Left ventricle myocardium inferior (tissue), 1 donor: ENCODE measurements around the gene VAV2. TPM values are rescaled to one million over a fixed set of nuclear protein-coding genes. Genes with fewer than 3 reads are reported as not detected.

Source experiments
- DNase-seq: peaks from one replicate; pipeline ENCODE4 v3.0.0-alpha.2; 2020
- H3K27ac ChIP-seq: fragments of 200-600 bp; replicated peaks from 2 replicates; pipeline ENCODE4 v1.8.0; 2021
- H3K27me3 ChIP-seq: fragments of 200-600 bp; 2 replicates; pipeline ENCODE4 v1.8.0; 2021; ENCODE audit warnings: low read depth
- H3K36me3 ChIP-seq: fragments of 200-600 bp; 2 replicates; pipeline ENCODE4 v1.8.0; 2021
- H3K4me1 ChIP-seq: fragments of 200-600 bp; 2 replicates; pipeline ENCODE4 v1.8.0; 2021
- H3K4me3 ChIP-seq: fragments of 200-600 bp; 2 replicates; pipeline ENCODE4 v1.8.0; 2021; ENCODE audit warnings: mild to moderate bottlenecking, moderate library complexity
- H3K9me3 ChIP-seq: fragments of 200-600 bp; replicated peaks from 2 replicates; pipeline ENCODE4 v1.8.0; 2021
- CTCF ChIP-seq: fragments of 200-600 bp; IDR thresholded peaks from 2 replicates; pipeline ENCODE4 v1.8.0; 2021; ENCODE audit warnings: antibody characterized with exemption, mild to moderate bottlenecking, borderline replicate concordance
- intact Hi-C: fragments of 100-400 bp; cut with micrococcal nuclease; formaldehyde crosslinking; loops from one replicate; pipeline ENCODE4 v1.11.0; 2022
- total RNA-seq: library from RNA; stranded (reverse); fragmentation: NEBNext Ultra II Directional; extraction: Animal tissue kit (Norgen Biotek cat#: 25700); gene quantifications from one replicate; pipeline ENCODE4 v1.2.1, GENCODE V29; 2021
- donor health status: DM: no; HTN: yes; CAD: no; lungs with severe emphysema.

The VAV2 gene
- total RNA-seq, 1 donor from 2014 or later, result 4.1 TPM

DNA sequence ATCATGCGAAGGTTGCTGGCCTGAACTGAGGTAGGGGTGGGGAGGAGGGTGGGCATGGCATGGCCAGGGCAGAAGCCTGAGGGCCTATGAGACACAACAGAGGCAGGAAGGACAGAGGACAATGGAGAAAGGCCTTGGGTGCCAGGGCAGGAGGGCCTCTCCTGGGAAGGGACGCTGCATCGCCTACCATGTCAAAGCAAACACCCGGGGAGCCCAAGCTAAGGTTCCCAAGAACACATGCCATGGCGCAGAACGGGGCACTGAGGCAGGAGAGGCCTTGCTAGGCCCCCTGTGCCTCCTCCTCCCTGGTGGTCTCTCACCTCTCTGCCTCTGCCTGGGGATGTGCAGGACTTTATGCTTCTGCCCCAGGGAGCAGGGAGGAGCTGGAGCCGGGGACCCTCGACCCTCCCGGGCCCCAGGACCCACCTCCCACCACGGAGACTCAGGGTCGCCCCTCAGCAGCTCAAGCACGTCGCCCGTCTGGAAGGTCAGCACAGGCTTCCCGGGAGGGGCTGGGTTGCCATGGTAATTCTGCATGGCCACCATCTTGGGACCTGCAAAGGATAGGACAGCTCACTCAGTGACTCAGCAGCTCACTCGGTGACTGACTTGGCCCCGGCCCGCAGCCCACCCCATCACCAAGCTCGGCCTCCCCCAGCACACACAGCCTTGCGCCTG, 213.6 kb downstream of the VAV2 start:
- Histone ChIP-seq H3K4me3 (no peak overlapping the region), H3K27me3 (no peaks in the 10 kb centered on the region), H3K9me3 (peaks cover 7% of the 10 kb centered on the region), H3K4me1 (peaks cover 9% of the 10 kb centered on the region), H3K27ac (no peak overlapping the region), H3K36me3 (peaks cover 39% of the 10 kb centered on the region)
- TF ChIP-seq CTCF, result no peak
- intact Hi-C loops, result no loop called here
- DNase-seq, result no peak

GRCh38 chr9:133777871-133778270, 214.3 kb downstream of the VAV2 start:
- Histone ChIP-seq H3K36me3 (peaks cover 42% of the 10 kb centered on the region), H3K4me3 (no peak overlapping the region), H3K9me3 (peaks cover 7% of the 10 kb centered on the region), H3K4me1 (peaks cover 9% of the 10 kb centered on the region), H3K27ac (no peak overlapping the region), H3K27me3 (no peaks in the 10 kb centered on the region)
- intact Hi-C loops, result no loop called here
- TF ChIP-seq CTCF, result no peak
- no peak for DNase-seq

GRCh38 chr9:133777068-133777791, 214.9 kb downstream of the VAV2 start:
- TF ChIP-seq CTCF, result no peak
- intact Hi-C loops, result no loop called here
- Histone ChIP-seq H3K27ac (no peak overlapping the region), H3K9me3 (peaks cover 7% of the 10 kb centered on the region), H3K4me1 (peaks cover 9% of the 10 kb centered on the region), H3K4me3 (no peak overlapping the region), H3K27me3 (no peaks in the 10 kb centered on the region), H3K36me3 (peaks cover 44% of the 10 kb centered on the region)
- DNase-seq, result peak; percentile 14

DNA sequence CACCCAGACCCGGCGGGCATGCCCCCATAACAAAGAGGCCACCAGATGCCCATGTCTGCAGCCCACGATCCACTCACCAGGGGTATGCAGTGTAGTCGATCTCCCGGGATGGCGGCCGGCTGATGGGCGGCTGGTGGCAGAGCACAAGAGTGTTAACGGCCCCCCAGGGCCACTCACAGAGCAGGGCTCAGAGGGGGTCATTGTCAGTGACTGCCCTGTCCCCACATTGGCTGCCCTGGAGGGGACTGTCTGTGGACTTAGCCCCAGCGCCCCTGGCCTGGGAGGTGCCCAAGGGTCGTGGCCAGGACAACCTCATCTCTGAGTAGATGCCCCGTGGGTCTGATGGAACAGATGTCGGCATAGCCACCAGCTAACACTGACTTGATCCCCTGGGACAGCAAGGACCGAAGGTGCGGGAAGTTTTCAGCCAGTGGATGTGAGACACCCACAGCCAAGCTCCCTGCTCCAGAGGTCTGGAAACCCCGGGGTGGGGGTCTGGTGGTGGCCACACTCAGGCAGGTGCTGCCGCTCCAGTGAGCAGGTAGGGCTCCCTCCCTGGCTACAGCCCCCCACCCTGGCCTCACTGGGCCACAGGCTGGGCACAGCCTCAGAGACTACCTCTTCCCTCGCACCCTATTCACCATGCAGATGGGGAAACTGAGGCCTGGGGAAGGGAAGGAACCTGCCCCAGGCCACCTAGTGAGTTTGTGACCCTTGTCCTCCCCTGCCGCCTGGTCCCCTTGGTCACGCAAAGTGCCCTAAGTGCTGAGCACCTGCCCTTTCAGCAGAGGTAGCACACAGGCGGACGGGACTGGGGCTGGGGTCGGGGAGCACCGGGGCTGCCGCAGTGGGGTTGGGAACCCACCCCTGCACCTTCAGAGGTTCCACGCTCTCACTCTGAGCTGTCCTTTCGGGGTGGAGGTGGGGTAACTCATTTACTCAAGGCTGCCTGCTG, 215.9 kb downstream of the VAV2 start:
- H3K36me3 ChIP-seq, result peaks cover 52% of the 10 kb centered on the region
- H3K27ac ChIP-seq, result no peak overlapping the region
- DNase-seq, result peak; percentile 15
- intact Hi-C loops, result no loop called here
- H3K27me3 ChIP-seq, result no peaks in the 10 kb centered on the region
- no peak overlapping the region for H3K4me3 ChIP-seq
- no peak for TF ChIP-seq CTCF
- H3K4me1 ChIP-seq, result peaks cover 9% of the 10 kb centered on the region
- H3K9me3 ChIP-seq, result peaks cover 7% of the 10 kb centered on the region

DNA sequence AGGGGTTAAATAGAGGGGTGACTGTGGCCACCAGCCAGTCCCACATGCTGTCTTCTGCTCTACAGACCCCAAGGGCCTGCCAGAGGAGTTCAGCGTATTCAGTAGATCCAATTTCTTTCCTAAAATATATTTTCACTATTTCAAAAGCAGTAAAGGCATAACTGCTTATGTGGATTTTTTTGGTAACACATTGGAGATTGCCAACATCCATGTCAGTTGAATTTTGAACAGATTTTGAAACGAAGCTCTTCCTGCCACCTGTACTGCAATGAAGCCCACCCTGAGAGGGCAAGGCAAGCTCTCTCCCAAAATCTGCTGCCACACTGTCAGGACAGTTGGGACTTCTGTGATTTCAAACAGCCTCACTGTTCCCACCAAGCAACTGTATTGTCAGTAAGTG, 216.8 kb downstream of the VAV2 start:
- H3K36me3 ChIP-seq, result peaks cover 52% of the 10 kb centered on the region
- no peak overlapping the region for H3K4me3 ChIP-seq
- no peak for DNase-seq

More for the DNA sequence above, 216.8 kb downstream of the VAV2 start:
- intact Hi-C loops, result no loop called here
- Histone ChIP-seq H3K27me3 (no peaks in the 10 kb centered on the region), H3K9me3 (peaks cover 7% of the 10 kb centered on the region), H3K27ac (no peak overlapping the region), H3K4me1 (peaks cover 9% of the 10 kb centered on the region)
- no peak for TF ChIP-seq CTCF
